HG03280 (cell line): Measurements from ENCODE around the gene PSAP.

Experiments
- ATAC-seq: cut with Tn5 transposase; IDR thresholded peaks from one replicate; pipeline ENCODE4 v1.9.1; 2021; ENCODE audit warnings: mild to moderate bottlenecking, moderate library complexity; ENCODE audit not compliant: unreplicated experiment

The PSAP gene

GRCh38 chr10:71845410-71846405 lies 5.3 kb downstream of the PSAP start:
- no peak for ATAC-seq

- ATAC-seq: no peak
Observed at GRCh38 chr10:71844695-71845094, 6.4 kb downstream of the PSAP start.

DNA sequence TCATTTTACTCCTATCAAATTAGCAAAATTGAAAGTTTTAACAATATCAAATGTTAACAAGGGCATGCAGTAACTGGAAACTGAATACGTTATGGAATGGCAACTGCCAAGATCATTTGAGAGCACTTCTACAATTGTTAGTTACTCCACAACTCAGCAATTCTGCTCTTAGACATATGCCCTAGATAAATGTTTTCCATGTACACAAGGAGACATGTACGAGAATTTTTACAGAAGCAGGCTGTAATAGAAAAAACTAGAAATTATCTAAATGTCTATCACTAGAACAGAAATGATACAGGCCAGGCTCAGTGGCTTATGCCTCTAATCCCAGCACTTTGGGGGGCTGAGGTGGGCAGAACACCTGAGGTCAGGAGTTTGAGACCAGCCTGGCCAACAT lies 7.0 kb downstream of the PSAP start:
- no peak for ATAC-seq

- no peak for ATAC-seq
Observed at GRCh38 chr10:71842856-71843686, 8.0 kb downstream of the PSAP start.

DNA sequence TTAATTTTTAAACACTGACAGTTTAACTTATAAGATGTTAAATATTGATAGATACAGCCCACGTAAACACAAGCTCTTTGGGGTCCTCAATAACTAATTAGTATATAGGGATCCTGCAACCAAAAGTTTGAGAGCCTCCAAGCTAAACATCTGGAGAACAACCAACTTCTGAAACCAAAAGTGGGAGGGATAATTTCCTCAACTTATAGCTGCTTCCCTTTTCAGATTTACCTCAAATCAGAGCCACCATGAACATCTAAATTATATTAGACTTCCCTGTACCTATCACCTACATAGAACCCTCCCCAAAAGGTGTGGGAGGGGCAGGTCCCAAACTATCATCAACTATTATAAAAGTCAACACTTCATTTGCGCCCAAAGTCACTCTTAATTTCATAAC lies 8.6 kb downstream of the PSAP start:
- ATAC-seq: no peak

DNA sequence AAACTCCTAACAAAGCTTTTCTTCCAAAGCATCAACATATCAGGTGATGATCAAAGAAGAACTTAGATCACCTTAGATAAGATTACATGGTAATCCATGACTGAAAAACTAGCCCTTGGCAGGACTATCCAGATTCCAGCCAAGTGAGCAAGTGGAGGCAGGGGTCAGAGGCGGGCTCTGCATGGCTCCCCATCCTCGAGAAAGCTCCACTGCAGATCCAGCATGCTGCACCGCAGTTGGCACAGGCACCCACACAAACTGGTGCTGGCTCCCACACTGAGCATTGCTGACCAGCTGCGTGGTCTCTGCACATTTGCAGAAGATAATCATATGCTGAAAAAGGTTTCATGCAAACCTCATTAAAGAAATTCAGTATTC lies 10.1 kb downstream of the PSAP start:
- ATAC-seq: no peak

DNA sequence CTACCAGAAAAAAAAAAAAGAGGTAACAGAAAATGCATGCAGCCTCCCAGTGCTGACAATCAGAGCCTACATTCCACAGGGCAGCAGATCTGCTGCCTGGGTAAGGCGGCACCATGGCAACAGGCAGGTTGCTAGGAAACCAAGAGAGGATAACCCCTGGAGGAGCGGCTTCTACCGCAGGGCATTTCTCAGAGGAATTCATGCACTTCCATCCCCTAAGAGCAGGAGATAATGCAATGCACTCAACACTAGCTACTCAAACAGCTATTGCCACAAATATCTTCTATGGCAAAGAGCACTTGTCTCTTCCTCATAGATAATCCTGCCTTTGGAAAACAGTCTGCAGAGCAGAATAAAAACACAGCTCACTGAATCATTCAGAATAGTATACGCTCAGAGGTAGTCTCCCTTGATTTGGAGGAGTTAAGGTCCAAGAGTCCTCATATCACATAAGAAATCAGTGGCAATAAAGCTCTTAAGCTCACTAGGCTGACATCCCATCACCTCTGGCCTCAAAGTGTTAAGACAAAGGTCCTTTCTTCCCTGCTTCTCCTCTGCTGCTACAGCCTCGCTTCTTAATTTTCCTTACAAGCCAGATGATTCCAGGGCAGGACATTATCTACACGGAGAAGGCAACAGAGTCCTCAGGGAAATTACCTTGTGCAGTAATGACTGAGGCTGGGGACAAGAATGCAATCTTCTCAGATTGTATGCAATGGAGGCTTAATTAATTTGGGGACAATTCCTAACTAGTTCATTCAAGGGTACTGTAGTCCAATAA lies 10.7 kb downstream of the PSAP start:
- no peak for ATAC-seq

DNA sequence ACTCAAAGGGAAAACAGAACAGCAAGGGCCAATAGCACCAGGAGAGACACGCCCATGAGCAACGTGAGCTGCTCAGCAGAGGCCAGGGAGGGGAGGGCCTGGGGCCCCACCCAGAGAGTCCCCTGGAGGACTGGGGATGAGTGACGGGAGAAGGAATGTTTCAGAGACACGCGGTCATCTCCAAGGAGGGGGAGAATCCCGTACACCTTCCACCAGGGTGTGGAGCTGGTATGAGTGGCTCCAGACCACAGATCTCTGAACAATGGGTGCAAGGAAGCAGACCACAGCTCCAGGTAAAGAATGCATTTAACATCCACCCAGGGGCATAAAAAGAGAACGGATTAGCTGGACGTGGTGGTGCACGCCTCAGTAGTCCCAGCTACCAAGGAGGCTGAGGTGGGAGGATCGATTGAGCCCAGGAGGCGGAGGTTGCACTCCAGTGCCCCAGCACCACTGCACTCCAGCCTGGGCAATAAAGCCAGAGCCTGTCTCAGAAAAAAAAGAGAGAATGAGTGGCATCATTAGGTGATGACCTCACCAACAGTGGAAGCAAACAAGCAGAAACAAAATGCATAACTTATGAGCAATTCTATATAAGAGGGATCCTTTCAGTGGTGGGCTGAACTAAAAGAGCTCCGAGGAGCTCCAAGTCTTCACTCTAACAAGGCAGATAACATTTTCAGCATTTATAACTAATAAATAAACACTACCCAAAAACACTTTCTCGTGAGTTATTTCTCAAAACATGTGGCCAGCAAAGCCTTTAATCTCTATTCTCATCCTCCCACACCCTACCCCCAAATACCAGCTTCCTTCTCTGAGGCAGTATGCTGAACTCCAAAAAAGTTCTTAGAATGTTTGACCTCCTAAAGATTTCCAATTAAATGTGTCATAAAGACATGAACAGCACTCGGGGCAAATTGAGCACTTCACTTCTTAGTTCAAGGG lies 12.5 kb downstream of the PSAP start:
- no peak for ATAC-seq

GRCh38 chr10:71837098-71837827 lies 13.8 kb downstream of the PSAP start:
- ATAC-seq: no peak

DNA sequence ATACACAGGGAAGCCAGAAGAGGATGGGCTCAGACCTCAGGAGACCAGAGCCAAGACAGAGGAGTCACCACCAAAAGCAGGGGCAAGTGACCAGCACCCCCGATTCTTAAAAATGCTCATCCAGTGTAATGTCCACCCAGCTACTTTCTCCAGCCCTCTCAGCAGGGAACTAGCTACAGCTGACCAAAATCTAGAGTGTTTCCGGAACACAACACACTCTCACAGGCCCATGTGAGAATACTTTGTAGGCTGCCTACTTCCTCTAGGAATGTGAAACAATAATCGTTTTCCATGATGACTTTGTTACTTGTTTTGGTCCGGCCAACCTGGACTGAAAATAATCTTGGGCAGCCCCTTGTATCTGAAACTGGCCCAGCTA lies 14.5 kb downstream of the PSAP start:
- peak; percentile 20 for ATAC-seq

GRCh38 chr10:71835671-71836595 lies 15.1 kb downstream of the PSAP start:
- ATAC-seq: peak; percentile 83

GRCh38 chr10:71834343-71834674 lies 16.7 kb downstream of the PSAP start:
- no peak for ATAC-seq

DNA sequence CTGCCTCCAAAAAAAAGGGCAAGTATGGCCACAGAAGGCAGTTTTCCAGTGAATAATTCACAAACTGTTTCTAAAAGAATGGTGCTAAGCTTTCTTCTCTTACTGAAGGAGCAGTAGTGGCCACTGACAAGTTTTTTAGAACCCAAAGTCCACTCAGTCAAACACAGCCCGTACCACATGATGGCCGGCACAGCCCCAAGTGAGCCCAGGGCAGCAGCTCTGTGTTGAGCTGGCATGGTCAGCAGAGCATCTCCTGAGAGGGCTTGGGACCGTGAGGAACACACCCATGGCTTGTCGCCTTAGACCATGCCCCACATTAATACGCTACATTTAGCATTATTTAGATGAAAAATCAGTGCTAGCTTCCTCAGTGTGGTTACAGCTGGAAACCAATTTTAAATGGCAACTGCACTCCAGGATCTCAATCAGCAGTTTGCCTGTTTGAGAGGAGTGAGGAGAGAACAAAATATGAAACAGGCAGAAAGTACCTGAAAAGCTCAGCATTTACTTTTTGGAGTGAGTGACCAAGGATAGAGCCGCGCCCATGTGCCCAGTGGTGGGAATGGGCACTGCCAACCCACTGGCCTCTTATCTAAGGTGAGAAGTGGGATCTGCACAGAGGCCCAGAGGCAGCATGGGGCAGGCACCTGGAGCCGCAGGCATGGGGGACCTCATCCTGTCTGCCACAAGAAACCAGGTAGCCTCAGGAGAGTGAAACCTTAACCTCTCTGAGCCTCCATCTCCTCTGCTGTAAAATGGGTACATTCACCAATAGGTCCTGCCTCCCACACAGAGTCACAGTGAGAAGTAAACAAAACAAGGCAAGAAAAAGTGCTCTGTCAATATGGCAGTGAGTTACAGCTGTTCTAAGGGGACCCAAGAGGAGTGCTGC lies 17.4 kb downstream of the PSAP start:
- no peak for ATAC-seq

DNA sequence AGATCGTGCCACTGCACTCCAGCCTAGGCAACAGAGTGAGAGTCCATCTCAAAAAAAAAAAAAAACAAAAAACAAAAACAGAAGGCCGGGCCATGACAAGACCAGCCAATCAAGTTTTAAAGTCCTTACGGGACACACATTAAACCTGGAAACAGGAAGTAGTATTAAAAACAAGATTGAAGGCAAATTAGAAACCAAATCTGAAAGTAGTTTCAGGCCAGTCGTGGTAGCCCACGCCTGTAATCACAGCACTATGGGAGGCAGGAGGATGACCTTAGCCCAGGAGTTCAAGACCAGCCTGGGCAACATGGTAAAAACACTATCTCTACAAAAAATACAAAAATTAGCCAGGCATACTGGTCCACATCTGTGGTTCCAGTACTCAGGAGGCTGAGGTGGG lies 18.1 kb downstream of the PSAP start:
- ATAC-seq: no peak

GRCh38 chr10:71831646-71832552 lies 19.2 kb downstream of the PSAP start:
- ATAC-seq: no peak

GRCh38 chr10:71830726-71831125 lies 20.3 kb downstream of the PSAP start:
- ATAC-seq: no peak
